H9 (cell line): ENCODE data around the gene CDK6. TPM values are rescaled to one million over a fixed set of nuclear protein-coding genes. Genes with fewer than 3 reads are reported as not detected.

Experiments used
- DNase-seq: peaks from one replicate; pipeline ENCODE4 v3.0.0-alpha.2; 2017
- H2AFZ ChIP-seq: one replicate; pipeline ENCODE4 v1.6.1; 2013; ENCODE audit warnings: mild to moderate bottlenecking, low read length, control low read depth, moderate library complexity
- H2AK5ac ChIP-seq: 2 replicates; pipeline ENCODE4 v1.6.1; 2013; ENCODE audit warnings: low read length, control low read depth, mixed read lengths; ENCODE audit not compliant: insufficient read length
- H2BK120ac ChIP-seq: one replicate; pipeline ENCODE4 v1.6.1; 2013; ENCODE audit warnings: low read depth, mild to moderate bottlenecking, low read length, control low read depth, inconsistent platforms; ENCODE audit not compliant: poor library complexity, severe bottlenecking
- H2BK12ac ChIP-seq: 2 replicates; pipeline ENCODE4 v1.6.1; 2013; ENCODE audit warnings: low read length, control low read depth, mixed read lengths, low read depth; ENCODE audit not compliant: insufficient read length
- H2BK15ac ChIP-seq: 2 replicates; pipeline ENCODE4 v1.6.1; 2013; ENCODE audit warnings: low read depth, low read length, control low read depth
- H2BK20ac ChIP-seq: one replicate; pipeline ENCODE4 v1.6.1; 2013; ENCODE audit warnings: low read depth, mild to moderate bottlenecking, low read length, control low read depth, inconsistent platforms; ENCODE audit not compliant: poor library complexity, severe bottlenecking
- H2BK5ac ChIP-seq: 2 replicates; pipeline ENCODE4 v1.6.1; 2013; ENCODE audit warnings: low read length, control low read depth, mixed read lengths; ENCODE audit not compliant: insufficient read length
- H3K14ac ChIP-seq: 2 replicates; pipeline ENCODE4 v1.6.1; 2013; ENCODE audit warnings: low read length, control low read depth; ENCODE audit not compliant: insufficient read depth
- H3K18ac ChIP-seq: 2 replicates; pipeline ENCODE4 v1.6.1; 2013; ENCODE audit warnings: low read depth, mild to moderate bottlenecking, mixed read lengths, low read length, control low read depth; ENCODE audit not compliant: insufficient read length
- H3K23ac ChIP-seq: 2 replicates; pipeline ENCODE4 v1.6.1; 2013; ENCODE audit warnings: low read length, control low read depth, mixed read lengths, low read depth; ENCODE audit not compliant: insufficient read length
- H3K23me2 ChIP-seq: 2 replicates; pipeline ENCODE4 v1.6.1; 2013; ENCODE audit warnings: low read depth, mild to moderate bottlenecking, mixed read lengths, low read length, control low read depth; ENCODE audit not compliant: insufficient read length, poor library complexity, severe bottlenecking
- H3K27ac ChIP-seq: 2 replicates; pipeline ENCODE4 v1.5.1; 2013; ENCODE audit warnings: low read length, control low read depth, mixed read lengths, low read depth; ENCODE audit not compliant: insufficient read length
- H3K27me3 ChIP-seq: 2 replicates; pipeline ENCODE4 v1.6.1; 2013; ENCODE audit warnings: low read length, control low read depth, inconsistent platforms; ENCODE audit not compliant: insufficient read depth
- H3K4ac ChIP-seq: 2 replicates; pipeline ENCODE4 v1.6.1; 2013; ENCODE audit warnings: low read depth, mild to moderate bottlenecking, control low read depth, inconsistent platforms, low read length, moderate library complexity
- H3K4me1 ChIP-seq: 2 replicates; pipeline ENCODE4 v1.6.1; 2013; ENCODE audit warnings: low read length, control low read depth, inconsistent platforms; ENCODE audit not compliant: insufficient read depth
- H3K4me2 ChIP-seq: 2 replicates; pipeline ENCODE4 v1.6.1; 2013; ENCODE audit warnings: low read length, control low read depth, mixed read lengths; ENCODE audit not compliant: insufficient read length, insufficient read depth
- H3K56ac ChIP-seq: 2 replicates; pipeline ENCODE4 v1.6.1; 2013; ENCODE audit warnings: low read depth, mild to moderate bottlenecking, mixed read lengths, low read length, control low read depth; ENCODE audit not compliant: insufficient read length
- H3K79me1 ChIP-seq: 2 replicates; pipeline ENCODE4 v1.6.1; 2013; ENCODE audit warnings: low read depth, mild to moderate bottlenecking, moderate library complexity, low read length, control low read depth, inconsistent platforms; ENCODE audit not compliant: insufficient read depth, poor library complexity, severe bottlenecking
- H3K79me2 ChIP-seq: 2 replicates; pipeline ENCODE4 v1.6.1; 2013; ENCODE audit warnings: low read length, control low read depth, inconsistent platforms; ENCODE audit not compliant: insufficient read depth
- H3K9ac ChIP-seq: 2 replicates; pipeline ENCODE4 v1.6.1; 2013; ENCODE audit warnings: low read length, control low read depth, mixed read lengths; ENCODE audit not compliant: insufficient read length; ENCODE audit errors: extremely low read depth
- H3K9me3 ChIP-seq: one replicate; pipeline ENCODE4 v1.6.1; 2013; ENCODE audit warnings: low read depth, low read length, inconsistent platforms; ENCODE audit not compliant: control insufficient read depth
- H3T11ph ChIP-seq: one replicate; pipeline ENCODE4 v1.6.1; 2013; ENCODE audit warnings: mild to moderate bottlenecking, low read length, control low read depth, inconsistent platforms
- H4K20me1 ChIP-seq: one replicate; pipeline ENCODE4 v1.6.1; 2013; ENCODE audit not compliant: control insufficient read depth, insufficient read length, insufficient read depth
- H4K5ac ChIP-seq: 2 replicates; pipeline ENCODE4 v1.6.1; 2013; ENCODE audit warnings: low read depth, mild to moderate bottlenecking, mixed read lengths, low read length, control low read depth; ENCODE audit not compliant: insufficient read length
- H4K8ac ChIP-seq: replicated peaks from 2 replicates; pipeline ENCODE4 v1.6.1; 2013; ENCODE audit warnings: low read length, control low read depth, mixed read lengths, low read depth; ENCODE audit not compliant: insufficient read length
- H4K91ac ChIP-seq: 2 replicates; pipeline ENCODE4 v1.6.1; 2013; ENCODE audit warnings: low read depth, mild to moderate bottlenecking, moderate library complexity, mixed read lengths, low read length, control low read depth; ENCODE audit not compliant: insufficient read length
- H3K27ac Mint-ChIP-seq, 3 experiments: 2 replicates in 2 of 3; 3 replicates in 1 of 3; pipeline ENCODE4 v1.8.0; 2020 to 2021; ENCODE audit warnings: mixed read lengths in 3 of 3, mild to moderate bottlenecking in 1 of 3, moderate library complexity in 1 of 3
- H3K27me3 Mint-ChIP-seq: 2 replicates; pipeline ENCODE4 v1.8.0; 2021; ENCODE audit warnings: low read depth, mild to moderate bottlenecking, moderate library complexity, mixed read lengths
- H3K36me3 Mint-ChIP-seq, 3 experiments: 2 replicates in 2 of 3; 3 replicates in 1 of 3; pipeline ENCODE4 v1.8.0; 2020 to 2021; ENCODE audit warnings: low read depth in 3 of 3, mixed read lengths in 3 of 3; ENCODE audit not compliant: insufficient read depth in 1 of 3
- H3K4me1 Mint-ChIP-seq, 2 experiments: 2 replicates each; pipeline ENCODE4 v1.8.0; 2020; ENCODE audit warnings: mixed read lengths in 2 of 2
- H3K4me3 Mint-ChIP-seq, 2 experiments: 2 replicates in 1 of 2; 3 replicates in 1 of 2; pipeline ENCODE4 v1.8.0; 2020 to 2021; ENCODE audit warnings: mild to moderate bottlenecking in 2 of 2, mixed read lengths in 2 of 2, moderate library complexity in 1 of 2
- H3K9me3 Mint-ChIP-seq, 2 experiments: 2 replicates in 1 of 2; 3 replicates in 1 of 2; pipeline ENCODE4 v1.8.0; 2020; ENCODE audit warnings: mild to moderate bottlenecking in 2 of 2, mixed read lengths in 2 of 2, moderate library complexity in 1 of 2
- WGBS: extraction: QIAGEN DNeasy Blood & Tissue Kit; methylation state at CpG from one replicate; pipeline ENCODE4 v1.1.7; 2013; ENCODE audit warnings: missing lambda C conversion rate, low lambda C conversion rate, mixed read lengths; ENCODE audit not compliant: insufficient read length; ENCODE audit errors: extremely low coverage; 5-methylcytosine and 5-hydroxymethylcytosine counted together
- total RNA-seq: library from RNA; stranded (reverse); gene quantifications from 2 replicates; pipeline ENCODE4 v1.2.1, GENCODE V29; 2021
- TF ChIP-seq, protein P1 (sequence below): fragments of 200-600 bp; sonication (generic); conservative IDR thresholded peaks from 3 replicates; pipeline ENCODE4 v1.8.0; 2021; ENCODE audit warnings: antibody characterized with exemption, mild to moderate bottlenecking

Gene CDK6
- total RNA-seq, 1 experiment from 2014 or later, result 30.0 TPM

DNA sequence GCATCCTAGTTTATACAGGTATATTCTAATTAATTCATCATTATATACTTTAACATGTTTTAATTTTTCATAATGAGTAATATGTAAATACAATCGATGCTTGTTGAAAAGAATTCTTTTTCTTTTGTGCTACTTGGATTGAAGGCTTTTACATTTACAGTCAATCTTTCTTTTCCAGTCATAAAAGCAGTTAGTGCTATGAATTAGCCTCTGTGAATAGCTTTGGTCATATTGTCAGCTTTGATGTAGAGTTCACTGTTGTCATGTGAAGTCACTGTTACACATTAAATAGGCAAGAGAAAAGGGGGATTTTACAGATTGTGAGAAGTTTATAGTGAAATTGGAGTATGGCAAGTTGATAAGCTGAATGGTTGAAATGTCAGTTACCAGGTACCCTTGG is 142.9 kb downstream of the CDK6 start:
- no peak overlapping the region for H2BK20ac ChIP-seq
- H3K79me2 ChIP-seq, result no peaks in the 10 kb centered on the region
- H3K27me3 ChIP-seq, result no peaks in the 10 kb centered on the region
- WGBS, result no CpG with 5 or more reads among the region's 1 CpG
- H3K4me3 Mint-ChIP-seq, result no peak overlapping the region
- no peaks in the 10 kb centered on the region for H4K20me1 ChIP-seq
- no peak overlapping the region for H3K14ac ChIP-seq
- no peaks in the 10 kb centered on the region for H3K9me3 ChIP-seq
- no peak overlapping the region for H4K91ac ChIP-seq
- no peaks in the 10 kb centered on the region for H3K27me3 Mint-ChIP-seq
- H4K8ac ChIP-seq, result no peak overlapping the region
- H3K56ac ChIP-seq, result no peak overlapping the region
- H2BK120ac ChIP-seq, result no peak overlapping the region
- H2BK5ac ChIP-seq, result no peak overlapping the region
- no peak overlapping the region for H3K9ac ChIP-seq
- H3T11ph ChIP-seq, result no peak overlapping the region
- TF ChIP-seq, protein P1, sequence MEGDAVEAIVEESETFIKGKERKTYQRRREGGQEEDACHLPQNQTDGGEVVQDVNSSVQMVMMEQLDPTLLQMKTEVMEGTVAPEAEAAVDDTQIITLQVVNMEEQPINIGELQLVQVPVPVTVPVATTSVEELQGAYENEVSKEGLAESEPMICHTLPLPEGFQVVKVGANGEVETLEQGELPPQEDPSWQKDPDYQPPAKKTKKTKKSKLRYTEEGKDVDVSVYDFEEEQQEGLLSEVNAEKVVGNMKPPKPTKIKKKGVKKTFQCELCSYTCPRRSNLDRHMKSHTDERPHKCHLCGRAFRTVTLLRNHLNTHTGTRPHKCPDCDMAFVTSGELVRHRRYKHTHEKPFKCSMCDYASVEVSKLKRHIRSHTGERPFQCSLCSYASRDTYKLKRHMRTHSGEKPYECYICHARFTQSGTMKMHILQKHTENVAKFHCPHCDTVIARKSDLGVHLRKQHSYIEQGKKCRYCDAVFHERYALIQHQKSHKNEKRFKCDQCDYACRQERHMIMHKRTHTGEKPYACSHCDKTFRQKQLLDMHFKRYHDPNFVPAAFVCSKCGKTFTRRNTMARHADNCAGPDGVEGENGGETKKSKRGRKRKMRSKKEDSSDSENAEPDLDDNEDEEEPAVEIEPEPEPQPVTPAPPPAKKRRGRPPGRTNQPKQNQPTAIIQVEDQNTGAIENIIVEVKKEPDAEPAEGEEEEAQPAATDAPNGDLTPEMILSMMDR, result no peak
- no peak overlapping the region for H2AK5ac ChIP-seq
- no peak overlapping the region for H3K4ac ChIP-seq
- H3K4me1 ChIP-seq, result no peaks in the 10 kb centered on the region
- H2BK12ac ChIP-seq, result no peak overlapping the region
- DNase-seq, result no peak
- peaks cover 21 to 22% of the 10 kb centered on the region in 2 experiments for H3K4me1 Mint-ChIP-seq
- H3K4me2 ChIP-seq, result no peak overlapping the region
- no peak overlapping the region for H3K27ac ChIP-seq
- no peak overlapping the region for H3K27ac Mint-ChIP-seq
- no peak overlapping the region for H2AFZ ChIP-seq
- H4K5ac ChIP-seq, result no peak overlapping the region
- H3K23me2 ChIP-seq, result peaks cover 8% of the 10 kb centered on the region
- no peak overlapping the region for H2BK15ac ChIP-seq
- H3K18ac ChIP-seq, result no peak overlapping the region
- H3K79me1 ChIP-seq, result no peaks in the 10 kb centered on the region
- H3K9me3 Mint-ChIP-seq, result peaks cover 2 to 6% of the 10 kb centered on the region in 2 experiments; a peak in 2 of 5 replicates
- H3K36me3 Mint-ChIP-seq, result peaks cover 2 to 15% (median 2%) of the 10 kb centered on the region in 3 experiments; a peak in 4 of 7 replicates
- H3K23ac ChIP-seq, result no peak overlapping the region
